Gastrocnemius medialis (tissue), 4 donors: ENCODE measurements around the gene WDR89. TPM values are rescaled to one million over a fixed set of nuclear protein-coding genes. Genes with fewer than 3 reads are reported as not detected.
A peak's percentile ranks its signal among the peaks of the same experiment; 100 is the strongest.

Source experiments
- ATAC-seq, 2 donors: fragments of 150-250 bp; one replicate each; pipeline ENCODE4 v1.9.1; 2016
- DNase-seq, 2 donors: peaks; one replicate each; pipeline ENCODE4 v3.0.0-alpha.2; 2019
- H3K27ac ChIP-seq, 4 donors: fragments of 200-600 bp; sonication (generic); 1 replicate in 1 of 4; 2 replicates in 3 of 4; pipeline ENCODE4 v1.5.1; 2016 to 2018; ENCODE audit warnings: mild to moderate bottlenecking in 2 of 4, moderate library complexity in 1 of 4
- H3K27me3 ChIP-seq, 3 donors: fragments of 200-600 bp; sonication (generic) in 2 of 3; 1 replicate in 1 of 3; 2 replicates in 2 of 3; pipeline versions ENCODE4 v1.5.1 to v1.6.0; 2016 to 2019; ENCODE audit warnings: mild to moderate bottlenecking in 1 of 3, moderate library complexity in 1 of 3
- H3K36me3 ChIP-seq, 2 donors: fragments of 200-600 bp; sonication (generic) in 1 of 2; one replicate each; pipeline ENCODE4 v1.5.1; 2017 to 2018
- H3K4me1 ChIP-seq, 2 donors: fragments of 200-600 bp; sonication (generic) in 1 of 2; one replicate each; pipeline ENCODE4 v1.5.1; 2016 to 2017; ENCODE audit warnings: mild to moderate bottlenecking in 2 of 2
- H3K4me3 ChIP-seq, 4 donors: fragments of 200-600 bp; sonication (generic) in 3 of 4; 1 replicate in 1 of 4; 2 replicates in 3 of 4; pipeline ENCODE4 v1.5.1; 2016 to 2019; ENCODE audit warnings: mild to moderate bottlenecking in 2 of 4
- H3K9me3 ChIP-seq, 3 donors: fragments of 200-600 bp; sonication (generic) in 2 of 3; 1 replicate in 1 of 3; 2 replicates in 2 of 3; pipeline ENCODE4 v1.5.1; 2016 to 2019
- CTCF ChIP-seq, 5 experiments: fragments of 450-650 bp in 3 of 5; fragments of 200-600 bp in 2 of 5; sonication (generic) in 2 of 5; IDR thresholded peaks in 4 of 5; conservative IDR thresholded peaks in 1 of 5; 1 replicate in 4 of 5; 2 replicates in 1 of 5; pipeline ENCODE4 v1.5.1; 2016 to 2019; ENCODE audit warnings: antibody characterized with exemption in 5 of 5, mild to moderate bottlenecking in 3 of 5, moderate library complexity in 3 of 5
- POLR2A ChIP-seq, 2 donors: fragments of 450-650 bp; IDR thresholded peaks; one replicate each; pipeline ENCODE4 v1.6.1; 2017; ENCODE audit warnings: antibody characterized with exemption in 2 of 2, mild to moderate bottlenecking in 2 of 2, moderate library complexity in 2 of 2
- in situ Hi-C, 4 donors: fragments of 200-750 bp; cut with MboI; loops; one replicate each; pipeline versions ENCODE4 v1.15.0 to v1.8.0; 2017; ENCODE audit warnings: low sequenced_read_pairs in 4 of 4
- intact Hi-C: fragments of 100-400 bp; cut with DNase I; formaldehyde crosslinking; loops from one replicate; pipeline ENCODE4 v1.15.1; 2023; ENCODE audit warnings: low total_unique reads
- total RNA-seq, 4 donors: library from RNA; depleted of rRNA; stranded (reverse); fragments of >200 nt; gene quantifications; one replicate each; pipeline versions ENCODE4 v1.1.0 to v1.2.3, GENCODE V29; 2016

Gene WDR89
- total RNA-seq, 4 donors from 2014 or later = 3.5 to 6.2 (median 5.1) TPM

GRCh38 chr14:63647696-63648410 is 6.2 kb upstream of the WDR89 start:
- no peak overlapping the region for H3K4me3 ChIP-seq
- in situ Hi-C loops (loop anchor here in 2 of 4 donors (10.0 to 25.0 kb wide), 2 partner anchors 103 to 261 kb away; partner anchors contain the start of gene PPP2R5E (in 2 of the 2)), intact Hi-C loops (no loop called here)
- no peak for ATAC-seq
- no peak for DNase-seq
- TF ChIP-seq CTCF (IDR thresholded peaks at IDR 0.05 in 4 of 5, conservative IDR thresholded peaks at IDR 0.05 in 1 of 5) (no peak), POLR2A (IDR thresholded peaks at IDR 0.05) (no peak)
- no peaks in the 10 kb centered on the region for H3K27me3 ChIP-seq
- no peaks in the 10 kb centered on the region for H3K9me3 ChIP-seq
- no peak overlapping the region for H3K27ac ChIP-seq
- H3K36me3 ChIP-seq = no peaks in the 10 kb centered on the region
- H3K4me1 ChIP-seq = peaks cover under 1 to 2% of the 10 kb centered on the region in 2 donors

GRCh38 chr14:63644741-63645140 is 3.1 kb upstream of the WDR89 start:
- intact Hi-C loops (loop anchor here (5.0 kb wide), 5 partner anchors 207 to 858 kb away; partner anchors contain the start of genes SYNE2, ZBTB1 and ZBTB25), in situ Hi-C loops (loop anchor here in 2 of 4 donors (10.0 to 25.0 kb wide), 2 partner anchors 100 to 257 kb away; partner anchors contain the start of gene PPP2R5E (in 2 of the 2))
- no peak for TF ChIP-seq POLR2A (IDR thresholded peaks at IDR 0.05)
- no peak for TF ChIP-seq CTCF (IDR thresholded peaks at IDR 0.05 in 4 of 5, conservative IDR thresholded peaks at IDR 0.05 in 1 of 5)
- Histone ChIP-seq H3K36me3 (no peaks in the 10 kb centered on the region), H3K27me3 (no peaks in the 10 kb centered on the region), H3K4me3 (no peak overlapping the region), H3K4me1 (peaks cover 5 to 12% of the 10 kb centered on the region in 2 donors), H3K27ac (no peak overlapping the region), H3K9me3 (no peaks in the 10 kb centered on the region)
- no peak for DNase-seq
- no peak for ATAC-seq

- no peaks in the 10 kb centered on the region for H3K27me3 ChIP-seq
- peak overlapping the region; percentile 55 to 88 (median 78) for H3K4me3 ChIP-seq
- no peaks in the 10 kb centered on the region for H3K36me3 ChIP-seq
- intact Hi-C loops = loop anchor here (1.0 to 5.0 kb wide), 7 partner anchors 86 to 859 kb away; partner anchors contain the start of genes PPP2R5E, SGPP1, SYNE2 and ZBTB1
- no peaks in the 10 kb centered on the region for H3K9me3 ChIP-seq
- no peak for DNase-seq
- ATAC-seq = no peak
- in situ Hi-C loops = loop anchor here in 2 of 4 donors (10.0 to 25.0 kb wide), 2 partner anchors 98 to 256 kb away; partner anchors contain the start of gene PPP2R5E (in 2 of the 2)
- peaks cover 5 to 12% of the 10 kb centered on the region in 2 donors for H3K4me1 ChIP-seq
- no peak for TF ChIP-seq POLR2A (IDR thresholded peaks at IDR 0.05)
- TF ChIP-seq CTCF (IDR thresholded peaks at IDR 0.05 in 4 of 5, conservative IDR thresholded peaks at IDR 0.05 in 1 of 5) = peak in 1 of 5 experiments; percentile 20
- H3K27ac ChIP-seq = peak overlapping the region; percentile 90 to 97 (median 92)
These were observed 1.1 kb upstream of the WDR89 start for GRCh38 chr14:63642656-63643382.

- in situ Hi-C loops = loop anchor here in 2 of 4 donors (10.0 to 25.0 kb wide), 2 partner anchors 97 to 255 kb away; partner anchors contain the start of gene PPP2R5E (in 2 of the 2)
- Histone ChIP-seq H3K9me3 (no peaks in the 10 kb centered on the region), H3K4me3 (peak overlapping the region; percentile 55 to 88 (median 78)), H3K36me3 (no peaks in the 10 kb centered on the region), H3K27ac (peak overlapping the region; percentile 90 to 97 (median 92)), H3K27me3 (no peaks in the 10 kb centered on the region), H3K4me1 (peaks cover 5 to 12% of the 10 kb centered on the region in 2 donors)
- intact Hi-C loops = loop anchor here (1.0 to 5.0 kb wide), 7 partner anchors 87 to 860 kb away; partner anchors contain the start of genes PPP2R5E, SGPP1, SYNE2 and ZBTB1
- ATAC-seq (peak; percentile 86 to 89), DNase-seq (peak; percentile 85 to 87)
- TF ChIP-seq POLR2A (IDR thresholded peaks at IDR 0.05) (no peak), CTCF (IDR thresholded peaks at IDR 0.05 in 4 of 5, conservative IDR thresholded peaks at IDR 0.05 in 1 of 5) (no peak)
These were observed 549 bp upstream of the WDR89 start for GRCh38 chr14:63642229-63642611.
